Hepatocyte (in vitro differentiated cells): Measurements from ENCODE around the gene TP53. TPM values are rescaled to one million over a fixed set of nuclear protein-coding genes. Genes with fewer than 3 reads are reported as not detected.
"Not testable (repeated sequence)": the region's sequence is repeated elsewhere in the genome, so short reads cannot be mapped to it uniquely, and the experiment has no call there.

ENCODE experiments used
- DNase-seq: peaks from one replicate; pipeline ENCODE4 v3.0.0-alpha.2; 2016; ENCODE audit warnings: low spot score
- H2AFZ ChIP-seq: fragments of 200-600 bp; sonication (generic); 2 replicates; pipeline ENCODE4 v1.6.0; 2016; ENCODE audit warnings: antibody characterized with exemption, mild to moderate bottlenecking
- H3K27ac ChIP-seq: fragments of 200-600 bp; sonication (generic); 2 replicates; pipeline ENCODE4 v1.5.1; 2016; ENCODE audit warnings: mild to moderate bottlenecking
- H3K27me3 ChIP-seq: fragments of 200-600 bp; sonication (generic); 2 replicates; pipeline ENCODE4 v1.6.1; 2016
- H3K36me3 ChIP-seq: fragments of 200-600 bp; sonication (generic); replicated peaks from 2 replicates; pipeline ENCODE4 v1.5.1; 2016; ENCODE audit warnings: low read depth; ENCODE audit not compliant: insufficient read depth
- H3K4me1 ChIP-seq: fragments of 200-600 bp; sonication (generic); 2 replicates; pipeline ENCODE4 v1.5.1; 2016; ENCODE audit warnings: mild to moderate bottlenecking, moderate library complexity; ENCODE audit not compliant: insufficient read depth
- H3K4me2 ChIP-seq: fragments of 200-600 bp; sonication (generic); 2 replicates; pipeline ENCODE4 v1.6.0; 2016
- H3K4me3 ChIP-seq: fragments of 200-600 bp; sonication (generic); 2 replicates; pipeline ENCODE4 v1.5.1; 2016; ENCODE audit warnings: mild to moderate bottlenecking
- H3K79me2 ChIP-seq: fragments of 200-600 bp; sonication (generic); 2 replicates; pipeline ENCODE4 v1.6.0; 2017; ENCODE audit warnings: mild to moderate bottlenecking
- H3K9me2 ChIP-seq: fragments of 200-600 bp; sonication (generic); replicated peaks from 2 replicates; pipeline ENCODE4 v1.6.0; 2017; ENCODE audit warnings: mild to moderate bottlenecking; ENCODE audit not compliant: insufficient read depth
- H3K9me3 ChIP-seq: fragments of 200-600 bp; sonication (generic); 2 replicates; pipeline ENCODE4 v1.5.1; 2016; ENCODE audit warnings: low read depth, mild to moderate bottlenecking
- H4K20me1 ChIP-seq: fragments of 200-600 bp; sonication (generic); 2 replicates; pipeline ENCODE4 v1.6.0; 2016; ENCODE audit warnings: mild to moderate bottlenecking; ENCODE audit not compliant: insufficient read depth, poor library complexity, severe bottlenecking
- CTCF ChIP-seq: fragments of 200-600 bp; sonication (generic); IDR thresholded peaks from 2 replicates; pipeline ENCODE4 v1.5.1; 2016; ENCODE audit warnings: antibody characterized with exemption, mild to moderate bottlenecking; ENCODE audit not compliant: poor library complexity
- EZH2 ChIP-seq: fragments of 200-600 bp; sonication (generic); IDR thresholded peaks from 2 replicates; pipeline ENCODE4 v1.6.1; 2016; ENCODE audit warnings: antibody characterized with exemption, mild to moderate bottlenecking, borderline replicate concordance
- EZH2phosphoT487 ChIP-seq: fragments of 200-600 bp; sonication (generic); IDR thresholded peaks from one replicate; pipeline ENCODE4 v1.6.1; 2018; ENCODE audit warnings: antibody characterized with exemption, mild to moderate bottlenecking, low read depth, moderate library complexity; ENCODE audit not compliant: unreplicated experiment, severe bottlenecking
- WGBS: methylation state at CpG from one replicate; pipeline ENCODE4 v1.1.6; 2016; ENCODE audit warnings: low lambda C conversion rate; ENCODE audit errors: missing lambda C conversion rate; 5-methylcytosine and 5-hydroxymethylcytosine counted together
- polyA plus RNA-seq: library from polyadenylated mRNA; unstranded; fragments of >200 nt; fragmentation: Nextera tagmentation; extraction: Ambion mirVana; gene quantifications from 2 replicates; pipeline ENCODE4 v1.2.1, GENCODE V29; 2016
- total RNA-seq: library from RNA; depleted of rRNA; stranded (reverse); fragments of >200 nt; gene quantifications from 2 replicates; pipeline ENCODE4 v1.2.3, GENCODE V29; 2014

TP53 gene
- total and polyA plus RNA-seq, 2 experiments from 2014 or later = 29.6 to 31.7 TPM

GRCh38 chr17:7626956-7627249 lies 60.4 kb downstream of the TP53 start:
- H3K4me1 ChIP-seq = peaks cover 19% of the 10 kb centered on the region
- H3K9me2 ChIP-seq = no peaks in the 10 kb centered on the region
- peak overlapping the region; percentile 96 for H3K4me2 ChIP-seq
- H4K20me1 ChIP-seq = no peaks in the 10 kb centered on the region
- no peaks in the 10 kb centered on the region for H3K36me3 ChIP-seq
- H3K79me2 ChIP-seq = peaks cover 24% of the 10 kb centered on the region
- no peak for DNase-seq
- H3K27me3 ChIP-seq = no peaks in the 10 kb centered on the region
- H3K27ac ChIP-seq = peak overlapping the region; percentile 99
- WGBS = 11% methylated on average over 6 of the region's 6 CpGs
- H3K9me3 ChIP-seq = no peaks in the 10 kb centered on the region
- TF ChIP-seq CTCF (no peak), EZH2phosphoT487 (no peak), EZH2 (no peak)
- H3K4me3 ChIP-seq = peak overlapping the region; percentile 71
- H2AFZ ChIP-seq = peak overlapping the region; percentile 70

GRCh38 chr17:7626307-7626706 lies 61.0 kb downstream of the TP53 start:
- H3K4me3 ChIP-seq = peak overlapping the region; percentile 71
- no peaks in the 10 kb centered on the region for H3K9me2 ChIP-seq
- TF ChIP-seq CTCF = no peak
- no peak for TF ChIP-seq EZH2phosphoT487
- TF ChIP-seq EZH2 = no peak
- 95% methylated on average over 7 of the region's 7 CpGs for WGBS
- peaks cover 24% of the 10 kb centered on the region for H3K79me2 ChIP-seq
- H3K36me3 ChIP-seq = no peaks in the 10 kb centered on the region
- H3K27me3 ChIP-seq = no peaks in the 10 kb centered on the region
- H3K4me1 ChIP-seq = peaks cover 19% of the 10 kb centered on the region
- H2AFZ ChIP-seq = no peak overlapping the region
- peak overlapping the region; percentile 99 for H3K27ac ChIP-seq
- no peak for DNase-seq
- H4K20me1 ChIP-seq = no peaks in the 10 kb centered on the region
- no peaks in the 10 kb centered on the region for H3K9me3 ChIP-seq
- H3K4me2 ChIP-seq = peak overlapping the region; percentile 96

- H3K36me3 ChIP-seq, H3K27me3 ChIP-seq, H4K20me1 ChIP-seq, DNase-seq, H2AFZ ChIP-seq, H3K4me3 ChIP-seq, H3K9me3 ChIP-seq, H3K9me2 ChIP-seq: not testable (repeated sequence)
- peaks cover 24% of the 10 kb centered on the region for H3K79me2 ChIP-seq
- H3K4me2 ChIP-seq = peak overlapping the region; percentile 96
- 97% methylated on average over 16 of the region's 16 CpGs for WGBS
- H3K4me1 ChIP-seq = peaks cover 19% of the 10 kb centered on the region
- peak overlapping the region; percentile 99 for H3K27ac ChIP-seq
Observed at GRCh38 chr17:7625749-7626148, 61.5 kb downstream of the TP53 start.

- Histone ChIP-seq H3K79me2 (peaks cover 24% of the 10 kb centered on the region), H3K4me3 (no peak overlapping the region), H3K36me3 (no peaks in the 10 kb centered on the region), H3K9me3 (no peaks in the 10 kb centered on the region), H2AFZ (no peak overlapping the region), H3K9me2 (no peaks in the 10 kb centered on the region), H3K27me3 (no peaks in the 10 kb centered on the region), H3K4me1 (peaks cover 15% of the 10 kb centered on the region), H3K4me2 (no peak overlapping the region), H4K20me1 (no peaks in the 10 kb centered on the region), H3K27ac (no peak overlapping the region)
- TF ChIP-seq CTCF (no peak), EZH2phosphoT487 (no peak), EZH2 (no peak)
- DNase-seq = no peak
- 87% methylated on average over 5 of the region's 5 CpGs for WGBS
Observed at GRCh38 chr17:7623661-7624060, 63.6 kb downstream of the TP53 start.
